IMR-90 (cell line): ENCODE results near the gene TSPAN31. TPM values are rescaled to one million over a fixed set of nuclear protein-coding genes. Genes with fewer than 3 reads are reported as not detected.

Experiments
- ATAC-seq: fragments of 200-7000 bp; cut with Tn5 transposase; 2 replicates; pipeline ENCODE4 v1.9.1; 2020; ENCODE audit warnings: low read depth, mild to moderate bottlenecking, moderate library complexity
- BruUV-seq: library from RNA; stranded (reverse); fragments of 400-500 nt; replicated peaks from 2 replicates; lab custom pipeline; 2021; lab: Mats Ljungman, UMichigan
- CTCF ChIA-PET: fragments of 300-600 bp; formaldehyde crosslinking; extraction: SDS; loops from one replicate; lab custom pipeline; 2021; ENCODE audit warnings: antibody characterized with exemption; lab: Yijun Ruan, JAX
- POLR2A ChIA-PET: fragments of 300-600 bp; sonication (Branson Sonifier 250); formaldehyde crosslinking; loops from one replicate; lab custom pipeline; 2022; ENCODE audit warnings: antibody characterized with exemption; ENCODE audit not compliant: unreplicated experiment; lab: Charles Lee
- DNase-seq: peaks from one replicate; pipeline ENCODE4 v3.0.0; 2013
- H2AFZ ChIP-seq: replicated peaks from 2 replicates; pipeline ENCODE3; 2013; ENCODE audit warnings: low read length, mild to moderate bottlenecking; ENCODE audit not compliant: poor library complexity
- H2AK5ac ChIP-seq: 2 replicates; pipeline ENCODE4 v1.6.1; 2013; ENCODE audit warnings: low read depth, low read length, inconsistent platforms
- H2AK9ac ChIP-seq: replicated peaks from 2 replicates; pipeline ENCODE3; 2013; ENCODE audit warnings: mild to moderate bottlenecking, low read depth, low read length, moderate library complexity; ENCODE audit not compliant: poor library complexity
- H2BK120ac ChIP-seq: 2 replicates; pipeline ENCODE4 v1.6.1; 2013; ENCODE audit warnings: low read depth, low read length, inconsistent platforms
- H2BK15ac ChIP-seq: 3 replicates; pipeline ENCODE4 v1.6.1; 2013; ENCODE audit warnings: low read depth, low read length, inconsistent platforms
- H2BK20ac ChIP-seq: 2 replicates; pipeline ENCODE4 v1.6.1; 2013; ENCODE audit warnings: low read depth, mild to moderate bottlenecking, inconsistent platforms, low read length, moderate library complexity
- H2BK5ac ChIP-seq: 2 replicates; pipeline ENCODE4 v1.6.1; 2013; ENCODE audit warnings: mild to moderate bottlenecking, low read depth, low read length, inconsistent platforms; ENCODE audit not compliant: poor library complexity, severe bottlenecking
- H3K14ac ChIP-seq: replicated peaks from 2 replicates; pipeline ENCODE4 v1.6.1; 2013; ENCODE audit warnings: low read depth, low read length, inconsistent platforms
- H3K18ac ChIP-seq: 2 replicates; pipeline ENCODE4 v1.6.1; 2013; ENCODE audit warnings: low read depth, low read length, control low read depth
- H3K23ac ChIP-seq: 2 replicates; pipeline ENCODE4 v1.6.1; 2013; ENCODE audit warnings: low read depth, low read length, inconsistent platforms
- H3K27ac ChIP-seq: 2 replicates; pipeline ENCODE4 v1.5.1; 2013; ENCODE audit warnings: mild to moderate bottlenecking, control low read depth, low read length; ENCODE audit not compliant: insufficient read depth
- H3K27me3 ChIP-seq: 2 replicates; pipeline ENCODE4 v1.6.1; 2013; ENCODE audit warnings: low read length; ENCODE audit not compliant: control insufficient read depth, insufficient read depth
- H3K36me3 ChIP-seq: 2 replicates; pipeline ENCODE4 v1.6.1; 2013; ENCODE audit warnings: low read length, mixed read lengths; ENCODE audit not compliant: control insufficient read depth, insufficient read depth
- H3K4ac ChIP-seq: 2 replicates; pipeline ENCODE4 v1.6.1; 2013; ENCODE audit warnings: low read depth, low read length, inconsistent platforms
- H3K4me1 ChIP-seq: 2 replicates; pipeline ENCODE4 v1.6.1; 2013; ENCODE audit warnings: low read length, mixed read lengths; ENCODE audit not compliant: control insufficient read depth, insufficient read depth
- H3K4me2 ChIP-seq: 2 replicates; pipeline ENCODE4 v1.6.1; 2013; ENCODE audit warnings: low read depth, mild to moderate bottlenecking, control low read depth, low read length, moderate library complexity
- H3K4me3 ChIP-seq: 2 replicates; pipeline ENCODE4 v1.5.1; 2013; ENCODE audit warnings: low read depth, mild to moderate bottlenecking, control low read depth, low read length, moderate library complexity; ENCODE audit not compliant: insufficient read depth
- H3K56ac ChIP-seq: 2 replicates; pipeline ENCODE4 v1.6.1; 2013; ENCODE audit warnings: low read length, inconsistent platforms; ENCODE audit not compliant: insufficient read depth; ENCODE audit errors: extremely low read depth
- H3K79me1 ChIP-seq, 2 experiments: 2 replicates each; pipeline ENCODE4 v1.6.1; 2013; ENCODE audit warnings: low read length in 2 of 2, inconsistent platforms in 1 of 2, low read depth in 1 of 2
- H3K9ac ChIP-seq: 2 replicates; pipeline ENCODE4 v1.6.1; 2013; ENCODE audit warnings: low read depth, low read length, control low read depth
- H3K9me1 ChIP-seq: 2 replicates; pipeline ENCODE4 v1.6.1; 2013; ENCODE audit warnings: low read length, inconsistent platforms; ENCODE audit not compliant: insufficient read depth
- H3K9me3 ChIP-seq: 2 replicates; pipeline ENCODE4 v1.6.1; 2013; ENCODE audit warnings: low read length; ENCODE audit not compliant: control insufficient read depth, insufficient read depth
- H4K20me1 ChIP-seq: 2 replicates; pipeline ENCODE4 v1.6.1; 2013; ENCODE audit warnings: low read length, inconsistent platforms; ENCODE audit not compliant: insufficient read depth
- H4K5ac ChIP-seq: 2 replicates; pipeline ENCODE4 v1.6.1; 2013; ENCODE audit warnings: mild to moderate bottlenecking, low read depth, low read length, control low read depth
- H4K8ac ChIP-seq, 2 experiments: 2 replicates each; pipeline ENCODE4 v1.6.1; 2013; ENCODE audit warnings: low read depth in 2 of 2, low read length in 2 of 2, control low read depth in 1 of 2, inconsistent platforms in 1 of 2
- H4K91ac ChIP-seq: 2 replicates; pipeline ENCODE4 v1.6.1; 2013; ENCODE audit warnings: low read depth, low read length, inconsistent platforms; ENCODE audit not compliant: insufficient read depth
- BHLHE40 ChIP-seq: fragments of 150-350 bp; IDR thresholded peaks from 2 replicates; pipeline ENCODE4 v1.6.1; 2016; ENCODE audit warnings: mild to moderate bottlenecking, low read depth, low read length
- CEBPB ChIP-seq: IDR thresholded peaks from 2 replicates; pipeline ENCODE4 v1.6.1; 2012; ENCODE audit warnings: low read depth, low read length, improper control_type of control experiment
- CHD1 ChIP-seq: IDR thresholded peaks from 2 replicates; pipeline ENCODE4 v1.6.1; 2012; ENCODE audit warnings: low read depth, low read length, improper control_type of control experiment
- CTCF ChIP-seq: conservative IDR thresholded peaks from 2 replicates; pipeline ENCODE4 v1.5.1; 2012; ENCODE audit warnings: mild to moderate bottlenecking, low read depth, low read length, improper control_type of control experiment
- MAZ ChIP-seq: IDR thresholded peaks from 2 replicates; pipeline ENCODE4 v1.6.1; 2012; ENCODE audit warnings: low read depth, mild to moderate bottlenecking, low read length, improper control_type of control experiment, moderate library complexity, borderline replicate concordance
- MXI1 ChIP-seq: IDR thresholded peaks from 2 replicates; pipeline ENCODE4 v1.6.1; 2012; ENCODE audit warnings: low read depth, mild to moderate bottlenecking, low read length, moderate library complexity, borderline replicate concordance
- NFE2L2 ChIP-seq: fragments of 150-350 bp; IDR thresholded peaks from 2 replicates; pipeline ENCODE4 v1.6.1; 2016; ENCODE audit warnings: low read depth, mild to moderate bottlenecking, low read length
- RAD21 ChIP-seq: IDR thresholded peaks from 2 replicates; pipeline ENCODE4 v1.6.1; 2012; ENCODE audit warnings: low read length, improper control_type of control experiment
- SMC3 ChIP-seq: fragments of 150-350 bp; IDR thresholded peaks from 2 replicates; pipeline ENCODE4 v1.6.1; 2016; ENCODE audit warnings: low read depth, mild to moderate bottlenecking, antibody characterized with exemption, low read length, moderate library complexity
- USF2 ChIP-seq: fragments of 150-350 bp; IDR thresholded peaks from 2 replicates; pipeline ENCODE4 v1.6.1; 2017; ENCODE audit warnings: mild to moderate bottlenecking, antibody characterized with exemption, low read length, low read depth
- WGBS, 2 experiments: methylation state at CpG; one replicate each; pipeline versions ENCODE4 v1.1.5 to v1.1.7; 2013; ENCODE audit warnings: missing lambda C conversion rate in 2 of 2; ENCODE audit not compliant: insufficient read length in 1 of 2; ENCODE audit errors: extremely low coverage in 2 of 2; 5-methylcytosine and 5-hydroxymethylcytosine counted together
- dilution Hi-C: fragments of 300-500 bp; cut with HindIII; formaldehyde crosslinking; loops from one replicate; pipeline ENCODE4 v1.14.3; 2018; ENCODE audit warnings: low sequenced_read_pairs; ENCODE audit not compliant: unreplicated experiment
- in situ Hi-C: fragments of 300-500 bp; cut with MboI; formaldehyde crosslinking; loops from 3 replicates; pipeline ENCODE4 v1.14.3; 2019; ENCODE audit warnings: low sequenced_read_pairs, inconsistent platforms, mixed read lengths
- intact Hi-C: fragments of 100-400 bp; cut with micrococcal nuclease; formaldehyde crosslinking; loops from 2 replicates; pipeline ENCODE4 v1.10.0; 2022
- polyA plus RNA-seq, 3 experiments: library from polyadenylated mRNA; depleted of rRNA; stranded (reverse); fragments of >200 nt; gene quantifications; 2 replicates each; pipeline ENCODE4 v1.2.3, GENCODE V29; 2012; ENCODE audit warnings: low replicate concordance in 1 of 3
- total RNA-seq: library from RNA; depleted of rRNA; stranded (reverse); fragments of >200 nt; gene quantifications from 2 replicates; pipeline ENCODE4 v1.2.3, GENCODE V29; 2012

Gene TSPAN31
- total and polyA plus RNA-seq, 2 of the 4 experiments (the other 2 are of a cell fraction) = 12.3 to 71.2 TPM

GRCh38 chr12:57717846-57718640, 26.8 kb upstream of the TSPAN31 start:
- dilution Hi-C loops (no loop called here), intact Hi-C loops (no loop called here), in situ Hi-C loops (no loop called here)
- Histone ChIP-seq H4K5ac (no peak overlapping the region), H3K56ac (no peak overlapping the region), H3K9me1 (0 out of 2 replicates have a peak, but pooled peaks cover 3% of the 10 kb centered on the region), H2AK5ac (no peak overlapping the region), H3K27me3 (no peaks in the 10 kb centered on the region), H2AK9ac (no peak overlapping the region), H4K91ac (no peak overlapping the region), H4K20me1 (no peaks in the 10 kb centered on the region), H3K27ac (no peak overlapping the region), H2BK20ac (no peak overlapping the region), H3K14ac (no peak overlapping the region), H2AFZ (no peak overlapping the region), H3K4ac (no peak overlapping the region), H3K4me2 (no peak overlapping the region), H2BK15ac (no peak overlapping the region), H2BK5ac (no peak overlapping the region), H4K8ac (no peak overlapping the region), H3K36me3 (peaks cover 51% of the 10 kb centered on the region), H3K4me1 (no peaks in the 10 kb centered on the region), H3K79me1 (no peaks in the 10 kb centered on the region; a peak in 1 of 4 replicates), H2BK120ac (no peak overlapping the region), H3K23ac (no peak overlapping the region), H3K9ac (no peak overlapping the region), H3K4me3 (no peak overlapping the region), H3K9me3 (no peaks in the 10 kb centered on the region), H3K18ac (no peak overlapping the region)
- 91% methylated on average over 7 of the region's 22 CpGs; no CpG with 5 or more reads in 1 of the 2 experiments for WGBS, 2 experiments
- TF ChIP-seq NFE2L2 (no peak), MXI1 (no peak), CTCF (no peak), SMC3 (no peak), RAD21 (no peak), MAZ (no peak), USF2 (no peak), BHLHE40 (no peak), CEBPB (no peak), CHD1 (no peak)
- no TSS peak for BruUV-seq
- no peak for ATAC-seq
- DNase-seq = no peak
- ChIA-PET CTCF (no interaction called here), POLR2A (no interaction called here)
